Heart right ventricle (tissue), 16 donors: Measurements from ENCODE around the gene MAD2L2. TPM values are rescaled to one million over a fixed set of nuclear protein-coding genes. Genes with fewer than 3 reads are reported as not detected.

Experiments
- ATAC-seq, 8 donors: fragments of 200-7000 bp; cut with Tn5 transposase; one replicate each; pipeline ENCODE4 v1.9.1; 2020; ENCODE audit warnings: mild to moderate bottlenecking in 8 of 8, moderate library complexity in 8 of 8, moderate number of reproducible peaks in 1 of 8
- DNase-seq, 2 donors: peaks; one replicate each; pipeline ENCODE4 v3.0.0-alpha.2; 2020
- H3K27ac ChIP-seq, 10 donors: fragments of 200-600 bp; sonication (generic) in 2 of 10; one replicate each; pipeline versions ENCODE4 v1.5.0 to v1.8.0; 2020 to 2022; ENCODE audit warnings: mild to moderate bottlenecking in 3 of 10
- H3K27me3 ChIP-seq, 7 donors: fragments of 200-600 bp; one replicate each; pipeline ENCODE4 v1.8.0; 2021 to 2022; ENCODE audit warnings: mild to moderate bottlenecking in 2 of 7
- H3K36me3 ChIP-seq, 9 donors: fragments of 200-600 bp; sonication (generic) in 1 of 9; one replicate each; pipeline versions ENCODE4 v1.5.0 to v1.8.0; 2020 to 2022; ENCODE audit warnings: mild to moderate bottlenecking in 2 of 9
- H3K4me1 ChIP-seq, 9 donors: fragments of 200-600 bp; sonication (generic) in 1 of 9; one replicate each; pipeline versions ENCODE4 v1.5.0 to v1.8.0; 2020 to 2022; ENCODE audit warnings: mild to moderate bottlenecking in 4 of 9
- H3K4me3 ChIP-seq, 10 donors: fragments of 200-600 bp; sonication (generic) in 2 of 10; one replicate each; pipeline versions ENCODE4 v1.5.0 to v1.8.0; 2020 to 2022; ENCODE audit warnings: mild to moderate bottlenecking in 7 of 10, moderate library complexity in 2 of 10
- H3K9me3 ChIP-seq, 11 donors: fragments of 200-600 bp in 10 of 11; sonication (generic) in 2 of 11; one replicate each; pipeline versions ENCODE4 v1.5.0 to v1.8.0; 2013 to 2022; ENCODE audit warnings: mild to moderate bottlenecking in 2 of 11, control low read depth in 1 of 11, moderate library complexity in 1 of 11
- CTCF ChIP-seq, 9 donors: fragments of 200-600 bp; sonication (generic) in 2 of 9; IDR thresholded peaks; one replicate each; pipeline versions ENCODE4 v1.5.0 to v1.8.0; 2021 to 2022; ENCODE audit warnings: antibody characterized with exemption in 9 of 9, mild to moderate bottlenecking in 5 of 9, moderate library complexity in 1 of 9
- WGBS, 2 donors: extraction: QIAGEN DNeasy Blood & Tissue Kit; methylation state at CpG; one replicate each; pipeline ENCODE4 v1.1.7; 2013; ENCODE audit warnings: inconsistent platforms in 1 of 2; 5-methylcytosine and 5-hydroxymethylcytosine counted together
- intact Hi-C, 10 donors: fragments of 100-400 bp; cut with DNase I; formaldehyde crosslinking; loops; one replicate each; pipeline versions ENCODE4 v1.11.1 to v1.14.2; 2022
- polyA plus RNA-seq, 2 donors: library from polyadenylated mRNA; stranded (reverse); fragments of 200-250 nt; gene quantifications; one replicate each; pipeline ENCODE4 v1.2.3, GENCODE V29; 2013
- total RNA-seq, 10 donors: library from RNA; stranded (reverse); fragmentation: NEBNext Ultra II Directional in 3 of 10; extraction: Animal tissue kit (Norgen Biotek cat#: 25700) in 3 of 10; gene quantifications; one replicate each; pipeline versions ENCODE4 v1.2.1 to v1.2.4, GENCODE V29; 2021 to 2023
- donor health status: Arrhythmogenic right ventricular cardiomyopathy.
- donor health status: ischemic (EF 13 %, LVEDD 7.1; RV severe dilation, severe dysfunction).
- donor health status: healthy with polysubstance abuse.
- donor health status: DM: no; HTN: yes; CAD: no.
- donor health status: DM: no; HTN: no; CAD: no.
- donor health status: ischemic (EF 25% LVEDD 6.9; RV normal size, moderate dysfunction).
- donor health status: ischemic (EF 25% LVEDD 5.7; RV mildly dilated, moderate dysfunction).
- donor health status: healthy.
- donor health status: DM: yes; HTN: yes; CAD: no.
- donor health status: Ischemic cardiomyopathy.
- donor health status: ischemic (EF 35%, LVEDD 5.7; RV mildly dilated, moderate dysfunction).
- donor health status: nonischemic (EF 11% LVEDD 7.7; RV severe dilation, severe dysfunction).
- donor health status: DM: yes; HTN: yes; CAD: no.
- donor health status: PGD.
- donor health status: ischemic (EF 29% LVEDD 5.4; RV normal size, mild dysfunction).
- donor health status: nonischemic (EF 23%, LVEDD 6.1; RV moderate dilation, normal function).

Gene MAD2L2
- total and polyA plus RNA-seq, 12 donors = 10.9 to 59.0 (median 17.0) TPM

DNA sequence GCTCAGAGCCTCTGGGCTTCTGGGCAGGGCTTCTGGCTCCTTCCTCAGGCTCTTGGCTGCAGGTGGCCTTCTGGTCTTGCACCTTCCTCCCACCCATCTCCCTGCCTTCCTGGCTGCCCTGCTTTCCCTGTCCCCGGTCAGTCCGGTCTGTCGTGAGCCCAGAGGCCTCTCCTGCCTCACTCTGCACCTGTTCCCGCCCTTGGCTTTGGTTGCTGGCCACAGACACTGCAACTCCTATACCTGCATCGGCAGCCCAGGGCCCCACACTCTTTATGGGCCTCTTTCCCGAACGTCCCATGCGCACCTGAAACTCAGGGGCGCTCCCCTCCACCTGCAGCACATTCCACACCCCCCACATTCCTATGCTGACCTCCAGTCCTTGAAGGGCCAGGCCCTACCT is 34.6 kb downstream of the MAD2L2 start:
- intact Hi-C loops = loop anchor here in 5 of 10 donors (5.0 to 10.0 kb wide), 6 partner anchors 169 to 609 kb away; partner anchors contain the start of genes DISP3 (in 2 of the 5) and MASP2 (in 1 of the 5)
- Histone ChIP-seq H3K4me3 (no peak overlapping the region), H3K27ac (no peak overlapping the region), H3K4me1 (peaks cover 0 to 34% (median 22%) of the 10 kb centered on the region in 9 donors), H3K9me3 (no peaks in the 10 kb centered on the region), H3K27me3 (peaks cover 3 to 76% (median 33%) of the 10 kb centered on the region in 7 donors), H3K36me3 (no peaks in the 10 kb centered on the region)
- DNase-seq = no peak
- no peak for ATAC-seq
- no peak for TF ChIP-seq CTCF (IDR thresholded peaks at IDR 0.05)
- 79 to 83% methylated on average over 8 to 9 of the region's 9 CpGs for WGBS, 2 donors

DNA sequence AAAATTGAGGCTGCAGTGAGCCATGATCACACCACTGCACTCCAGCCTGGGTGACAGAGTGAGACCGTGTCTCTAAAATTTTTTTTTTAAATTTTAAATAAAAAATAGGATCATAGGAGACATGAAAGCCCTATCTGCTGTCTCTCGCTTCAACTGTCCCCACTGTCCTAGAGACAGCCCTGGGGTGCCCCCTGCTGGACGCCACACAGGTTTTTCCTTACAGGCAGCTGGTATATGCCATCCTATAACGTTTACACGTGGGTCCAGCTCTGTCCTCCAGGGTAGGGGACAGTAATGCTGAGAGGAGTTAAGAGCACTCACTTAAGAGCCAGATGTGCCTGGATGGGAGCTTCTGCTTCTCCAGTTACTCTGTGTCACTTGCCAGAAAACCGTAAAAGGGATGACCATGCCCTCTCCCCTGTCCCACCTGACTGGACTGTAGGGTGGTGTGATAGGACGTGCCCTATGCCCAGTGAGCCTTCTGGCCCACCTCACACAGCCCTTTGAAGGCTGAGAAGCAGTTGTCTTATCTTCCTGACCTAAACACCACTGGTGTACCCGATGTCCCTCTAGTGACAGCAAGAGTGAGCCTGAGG is 35.2 kb downstream of the MAD2L2 start:
- Histone ChIP-seq H3K4me1 (peaks cover 0 to 39% (median 21%) of the 10 kb centered on the region in 9 donors), H3K36me3 (no peaks in the 10 kb centered on the region), H3K27ac (no peak overlapping the region), H3K27me3 (peaks cover 3 to 71% (median 33%) of the 10 kb centered on the region in 7 donors), H3K9me3 (no peaks in the 10 kb centered on the region), H3K4me3 (no peak overlapping the region)
- ATAC-seq = peak in 7 of 8 donors; percentile 30 to 59 (median 46)
- DNase-seq = peak; percentile 69 to 82
- WGBS, 2 donors = 28 to 29% methylated on average over 8 of the region's 8 CpGs
- intact Hi-C loops = loop anchor here in 5 of 10 donors (5.0 to 10.0 kb wide), 6 partner anchors 168 to 608 kb away; partner anchors contain the start of genes DISP3 (in 2 of the 5) and MASP2 (in 1 of the 5)
- TF ChIP-seq CTCF (IDR thresholded peaks at IDR 0.05) = peak; percentile 63 to 85 (median 81)

DNA sequence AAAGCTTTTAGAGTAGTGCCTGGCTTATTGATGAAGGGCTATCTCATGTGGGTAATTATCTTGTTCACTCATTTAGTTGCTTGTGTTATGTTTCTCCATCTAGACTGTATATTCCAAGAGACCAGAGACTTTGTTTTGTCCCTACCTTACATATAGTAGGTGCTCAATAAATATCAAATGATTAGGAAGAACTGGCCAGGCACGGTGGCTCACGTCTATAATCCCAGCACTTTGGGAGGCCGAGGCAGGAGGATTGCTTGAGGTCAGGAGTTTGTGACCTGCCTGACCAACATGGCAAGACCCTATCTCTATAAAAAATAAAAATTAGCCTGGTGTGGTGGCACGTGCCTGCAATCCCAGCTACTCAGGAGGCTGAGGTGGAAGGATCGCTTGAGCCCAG is 35.7 kb downstream of the MAD2L2 start:
- Histone ChIP-seq H3K9me3 (no peaks in the 10 kb centered on the region), H3K4me3 (no peak overlapping the region), H3K36me3 (no peaks in the 10 kb centered on the region), H3K27me3 (peaks cover 3 to 68% (median 30%) of the 10 kb centered on the region in 7 donors), H3K27ac (no peak overlapping the region), H3K4me1 (peaks cover 3 to 38% (median 17%) of the 10 kb centered on the region in 9 donors)
- intact Hi-C loops = loop anchor here in 5 of 10 donors (5.0 to 10.0 kb wide), 6 partner anchors 168 to 608 kb away; partner anchors contain the start of genes DISP3 (in 2 of the 5) and MASP2 (in 1 of the 5)
- 85 to 91% methylated on average over 5 of the region's 5 CpGs for WGBS, 2 donors
- TF ChIP-seq CTCF (IDR thresholded peaks at IDR 0.05) = no peak
- ATAC-seq (no peak), DNase-seq (no peak)

DNA sequence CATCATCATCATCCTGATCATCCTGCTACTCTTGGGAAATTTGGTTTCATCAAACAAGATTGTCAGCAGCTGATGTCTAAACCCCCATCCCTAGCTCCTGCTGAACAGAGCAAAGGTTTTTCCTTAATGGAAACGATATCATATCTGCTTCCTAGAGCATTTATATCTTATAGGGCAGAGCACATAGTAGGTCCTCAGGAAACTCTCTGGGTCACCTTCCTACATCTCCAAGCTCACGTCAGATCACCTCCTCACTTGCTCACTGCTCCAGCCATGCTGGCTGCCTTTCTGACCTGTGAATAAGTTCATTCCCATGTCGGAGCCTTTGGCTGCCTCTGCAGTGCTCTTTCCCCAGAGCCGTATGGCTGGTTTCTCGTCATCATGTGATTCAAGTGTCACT is 37.2 kb downstream of the MAD2L2 start:
- no peak for TF ChIP-seq CTCF (IDR thresholded peaks at IDR 0.05)
- Histone ChIP-seq H3K9me3 (no peaks in the 10 kb centered on the region), H3K36me3 (no peaks in the 10 kb centered on the region), H3K27ac (no peak overlapping the region), H3K27me3 (peaks cover 0 to 65% (median 20%) of the 10 kb centered on the region in 7 donors), H3K4me3 (no peak overlapping the region), H3K4me1 (peaks cover 4 to 28% (median 14%) of the 10 kb centered on the region in 9 donors)
- DNase-seq = no peak
- no peak for ATAC-seq
- intact Hi-C loops = loop anchor here (2.0 to 10.0 kb wide), 16 partner anchors 165 to 607 kb away; partner anchors contain the start of genes DISP3 (in 3 of the 10) and MASP2 (in 1 of the 10)
- 40% methylated on average over 5 of the region's 5 CpGs for WGBS, 2 donors
